Osteocyte (in vitro differentiated cells): Measurements from ENCODE around the gene FANCC. TPM values are rescaled to one million over a fixed set of nuclear protein-coding genes. Genes with fewer than 3 reads are reported as not detected.

Experiments used
- DNase-seq: peaks from one replicate; pipeline ENCODE4 v3.0.0; 2021; ENCODE audit warnings: mixed read lengths; ENCODE audit not compliant: unreplicated experiment; ENCODE audit errors: extremely low spot score
- H3K27ac Mint-ChIP-seq: one replicate; pipeline ENCODE4 v1.8.0; 2021; ENCODE audit warnings: mild to moderate bottlenecking, mixed read lengths; ENCODE audit not compliant: unreplicated experiment
- H3K27me3 Mint-ChIP-seq: one replicate; pipeline ENCODE4 v1.8.0; 2021; ENCODE audit warnings: mixed read lengths; ENCODE audit not compliant: unreplicated experiment
- H3K36me3 Mint-ChIP-seq: one replicate; pipeline ENCODE4 v1.8.0; 2021; ENCODE audit warnings: mixed read lengths; ENCODE audit not compliant: unreplicated experiment
- H3K4me1 Mint-ChIP-seq: one replicate; pipeline ENCODE4 v1.8.0; 2021; ENCODE audit warnings: mixed read lengths; ENCODE audit not compliant: unreplicated experiment
- H3K4me3 Mint-ChIP-seq: one replicate; pipeline ENCODE4 v1.8.0; 2021; ENCODE audit warnings: mild to moderate bottlenecking, moderate library complexity, mixed read lengths; ENCODE audit not compliant: unreplicated experiment
- H3K9me3 Mint-ChIP-seq: one replicate; pipeline ENCODE4 v1.8.0; 2021; ENCODE audit warnings: mixed read lengths; ENCODE audit not compliant: unreplicated experiment
- total RNA-seq: library from RNA; stranded (reverse); gene quantifications from 2 replicates; pipeline ENCODE4 v1.2.1, GENCODE V29; 2021
- TF ChIP-seq, protein P1 (sequence below): fragments of 200-600 bp; sonication (generic); IDR thresholded peaks from 2 replicates; pipeline ENCODE4 v1.5.0; 2021; ENCODE audit warnings: antibody characterized with exemption, mild to moderate bottlenecking, moderate library complexity

FANCC gene
- total RNA-seq, 1 donor from 2014 or later = 12.3 TPM

DNA sequence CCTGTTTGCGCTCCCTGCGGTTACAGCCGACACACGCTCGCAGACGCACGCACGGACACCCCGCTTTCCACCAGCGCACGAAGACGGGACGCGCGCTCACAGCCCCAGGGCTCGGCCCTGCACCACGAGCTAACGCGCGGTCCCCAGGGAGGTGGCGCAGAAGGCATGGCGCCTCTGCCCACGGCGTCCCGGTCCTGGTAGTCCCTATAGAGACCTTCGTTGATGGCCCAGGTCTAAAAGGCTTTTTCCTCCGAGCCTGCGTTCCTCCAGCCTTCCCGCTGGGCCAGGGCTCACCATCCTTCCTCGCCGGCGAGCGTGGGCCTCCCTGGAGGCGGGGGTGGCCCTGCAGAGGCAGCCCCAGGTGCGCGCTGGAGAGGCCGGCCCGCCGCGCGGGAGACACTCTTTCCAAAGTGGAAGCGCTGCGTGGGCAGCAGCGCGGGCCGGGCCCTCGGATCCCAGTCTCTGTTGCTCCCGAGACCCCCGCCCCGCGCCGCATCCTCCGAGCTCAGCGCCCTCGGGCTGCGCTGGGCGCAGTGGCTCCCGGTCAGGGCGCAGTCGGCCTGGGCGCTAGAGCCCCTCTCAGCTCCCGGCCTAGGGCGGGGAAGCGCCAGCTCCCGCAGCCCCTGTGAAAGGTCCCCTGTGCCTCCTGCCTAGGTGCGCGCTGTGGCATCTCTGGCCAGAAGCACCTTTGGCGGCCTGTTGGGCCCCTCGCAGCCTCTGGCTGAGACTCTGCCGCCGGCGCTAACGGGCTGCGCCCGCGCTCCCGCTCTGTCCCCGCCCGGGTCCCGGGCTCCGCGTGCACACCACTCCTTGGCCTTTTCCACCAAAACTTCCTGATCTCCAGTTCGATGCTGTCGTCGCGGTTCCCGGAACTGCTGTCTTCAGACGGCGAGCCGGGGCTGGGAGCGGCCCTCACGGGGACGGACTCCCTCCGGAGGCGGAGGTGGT lies 31.9 kb upstream of the FANCC start:
- Mint-ChIP-seq H3K27ac (no peak overlapping the region), H3K36me3 (peaks cover 5% of the 10 kb centered on the region), H3K27me3 (peaks cover 8% of the 10 kb centered on the region), H3K9me3 (no peaks in the 10 kb centered on the region), H3K4me3 (peak overlapping the region; percentile 66), H3K4me1 (peaks cover 4% of the 10 kb centered on the region)
- DNase-seq = peak; percentile 83
- TF ChIP-seq, protein P1, sequence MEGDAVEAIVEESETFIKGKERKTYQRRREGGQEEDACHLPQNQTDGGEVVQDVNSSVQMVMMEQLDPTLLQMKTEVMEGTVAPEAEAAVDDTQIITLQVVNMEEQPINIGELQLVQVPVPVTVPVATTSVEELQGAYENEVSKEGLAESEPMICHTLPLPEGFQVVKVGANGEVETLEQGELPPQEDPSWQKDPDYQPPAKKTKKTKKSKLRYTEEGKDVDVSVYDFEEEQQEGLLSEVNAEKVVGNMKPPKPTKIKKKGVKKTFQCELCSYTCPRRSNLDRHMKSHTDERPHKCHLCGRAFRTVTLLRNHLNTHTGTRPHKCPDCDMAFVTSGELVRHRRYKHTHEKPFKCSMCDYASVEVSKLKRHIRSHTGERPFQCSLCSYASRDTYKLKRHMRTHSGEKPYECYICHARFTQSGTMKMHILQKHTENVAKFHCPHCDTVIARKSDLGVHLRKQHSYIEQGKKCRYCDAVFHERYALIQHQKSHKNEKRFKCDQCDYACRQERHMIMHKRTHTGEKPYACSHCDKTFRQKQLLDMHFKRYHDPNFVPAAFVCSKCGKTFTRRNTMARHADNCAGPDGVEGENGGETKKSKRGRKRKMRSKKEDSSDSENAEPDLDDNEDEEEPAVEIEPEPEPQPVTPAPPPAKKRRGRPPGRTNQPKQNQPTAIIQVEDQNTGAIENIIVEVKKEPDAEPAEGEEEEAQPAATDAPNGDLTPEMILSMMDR = no peak

DNA sequence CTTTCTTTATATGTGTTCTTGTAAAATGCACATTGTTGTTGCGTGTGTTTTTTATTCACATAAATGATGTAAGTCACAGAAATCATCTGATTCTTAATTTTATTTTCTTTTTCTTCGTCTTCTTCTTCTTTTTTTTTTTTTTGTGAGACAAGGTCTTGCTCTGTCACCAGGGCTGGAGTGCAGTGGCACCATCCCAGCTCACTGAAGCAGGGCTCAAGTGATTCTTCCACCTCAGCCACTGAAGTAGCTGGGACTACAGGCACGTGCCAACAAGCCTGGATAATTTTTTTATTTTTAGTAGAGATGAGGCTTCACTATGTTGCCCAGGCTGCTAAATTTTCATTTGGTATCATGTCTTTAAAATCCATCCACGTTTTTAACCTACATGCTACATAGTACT lies 28.5 kb upstream of the FANCC start:
- Mint-ChIP-seq H3K27ac (no peak overlapping the region), H3K4me1 (peaks cover 4% of the 10 kb centered on the region), H3K36me3 (peaks cover 5% of the 10 kb centered on the region), H3K4me3 (no peak overlapping the region), H3K9me3 (no peaks in the 10 kb centered on the region), H3K27me3 (peaks cover 8% of the 10 kb centered on the region)
- DNase-seq = peak; percentile 13
- TF ChIP-seq, protein P1 = no peak

DNA sequence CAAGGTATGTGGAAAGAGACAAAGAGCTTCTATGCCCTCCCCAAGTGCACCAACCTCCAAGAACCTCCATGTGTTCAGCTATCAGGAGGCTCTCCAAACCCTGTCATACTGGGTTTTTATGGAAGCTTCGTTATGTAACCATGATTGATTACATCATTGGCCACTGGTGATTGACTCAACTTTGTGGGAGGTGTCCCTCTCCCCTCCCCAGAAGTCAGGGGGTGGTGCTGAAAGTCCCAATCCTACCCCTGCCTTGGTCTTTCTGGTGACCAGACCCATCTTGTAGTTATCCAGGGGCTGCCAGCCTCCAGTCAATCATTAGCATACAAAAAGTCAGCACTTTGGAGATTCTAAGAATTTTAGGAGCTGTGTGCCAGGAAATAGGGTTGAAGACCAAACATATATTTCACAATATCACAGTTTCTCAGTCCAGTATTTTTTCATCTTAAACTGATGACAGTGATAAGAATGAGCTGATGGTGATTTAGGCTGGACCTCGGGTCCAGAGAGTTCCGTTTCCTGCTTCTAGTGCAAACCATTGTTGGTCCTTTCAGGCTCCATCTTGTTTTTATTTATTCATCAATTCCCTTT lies 27.3 kb upstream of the FANCC start:
- H3K27ac Mint-ChIP-seq = no peak overlapping the region
- peaks cover 4% of the 10 kb centered on the region for H3K27me3 Mint-ChIP-seq
- TF ChIP-seq, protein P1 = no peak
- H3K36me3 Mint-ChIP-seq = peaks cover 5% of the 10 kb centered on the region
- no peak overlapping the region for H3K4me3 Mint-ChIP-seq
- H3K4me1 Mint-ChIP-seq = peaks cover 3% of the 10 kb centered on the region
- no peaks in the 10 kb centered on the region for H3K9me3 Mint-ChIP-seq
- DNase-seq = peak; percentile 21

DNA sequence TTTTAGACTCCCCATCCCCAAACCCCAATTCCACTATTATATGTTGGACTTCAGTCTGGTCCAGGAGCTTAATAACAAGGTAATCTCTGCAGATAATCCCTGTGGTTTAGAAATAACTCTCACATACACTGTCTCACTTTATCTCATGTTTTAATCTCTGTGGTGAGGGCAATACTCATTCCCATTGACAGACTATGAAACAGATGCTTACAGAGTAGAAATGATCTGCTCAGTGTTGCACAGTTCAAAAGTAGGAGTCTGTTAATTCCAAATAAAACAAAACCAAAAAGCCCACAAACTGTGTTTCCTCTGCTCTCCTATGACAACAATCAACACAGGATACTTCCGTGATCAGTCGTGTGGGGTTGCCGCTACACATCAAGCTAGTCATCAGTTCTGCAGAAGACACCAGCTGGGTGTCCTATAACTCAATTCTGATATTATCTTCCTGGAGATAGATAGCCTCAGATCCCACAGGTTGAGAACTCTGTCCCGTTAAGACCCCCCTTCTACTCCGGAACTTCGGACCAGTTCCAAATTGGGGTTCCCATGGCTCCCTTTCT lies 26.3 kb upstream of the FANCC start:
- Mint-ChIP-seq H3K4me3 (no peak overlapping the region), H3K27me3 (peaks cover 3% of the 10 kb centered on the region), H3K4me1 (no peaks in the 10 kb centered on the region), H3K9me3 (no peaks in the 10 kb centered on the region), H3K36me3 (peaks cover 5% of the 10 kb centered on the region), H3K27ac (no peak overlapping the region)
- TF ChIP-seq, protein P1 = no peak
- DNase-seq = peak; percentile 19

- H3K4me1 Mint-ChIP-seq = no peaks in the 10 kb centered on the region
- H3K4me3 Mint-ChIP-seq = no peak overlapping the region
- DNase-seq = no peak
- TF ChIP-seq, protein P1 = no peak
- H3K36me3 Mint-ChIP-seq = peaks cover 2% of the 10 kb centered on the region
- peaks cover under 1% of the 10 kb centered on the region for H3K27me3 Mint-ChIP-seq
- H3K9me3 Mint-ChIP-seq = no peaks in the 10 kb centered on the region
- no peak overlapping the region for H3K27ac Mint-ChIP-seq
Measured at GRCh38 chr9:95342571-95342970, 25.1 kb upstream of the FANCC start.
